HepG2 (cell line): ENCODE data around the gene XPOT. TPM values are rescaled to one million over a fixed set of nuclear protein-coding genes. Genes with fewer than 3 reads are reported as not detected.
A peak's percentile ranks its signal among the peaks of the same experiment; 100 is the strongest.

Source experiments
- ARID2 ChIP-seq: sonication (generic); formaldehyde crosslinking; IDR thresholded peaks from 2 replicates; pipeline ENCODE4 v1.8.1; 2022; ENCODE audit warnings: mild to moderate bottlenecking, missing genetic modification reagents, borderline replicate concordance
- CBX5 ChIP-seq: sonication (generic); formaldehyde crosslinking; IDR thresholded peaks from 2 replicates; pipeline ENCODE4 v1.4.0; 2020; ENCODE audit warnings: missing genetic modification reagents, borderline replicate concordance
- EED ChIP-seq: sonication (generic); formaldehyde crosslinking; IDR thresholded peaks from 2 replicates; pipeline ENCODE4 v1.5.0; 2020; ENCODE audit warnings: mild to moderate bottlenecking, missing genetic modification reagents
- HNRNPL ChIP-seq: fragments of 200-400 bp; formaldehyde crosslinking; IDR thresholded peaks from 2 replicates; pipeline ENCODE4 v1.6.1; 2017; ENCODE audit warnings: mild to moderate bottlenecking, low read depth, low read length
- KLF13 ChIP-seq: sonication (generic); formaldehyde crosslinking; IDR thresholded peaks from 2 replicates; pipeline ENCODE4 v1.4.0; 2020; ENCODE audit warnings: mild to moderate bottlenecking, missing genetic modification reagents
- ZNF569 ChIP-seq: sonication (generic); formaldehyde crosslinking; IDR thresholded peaks from 2 replicates; pipeline ENCODE4 v1.5.0; 2020; ENCODE audit warnings: mild to moderate bottlenecking, missing genetic modification reagents, moderate library complexity, borderline replicate concordance
- ZNF672 ChIP-seq: sonication (generic); formaldehyde crosslinking; IDR thresholded peaks from 2 replicates; pipeline ENCODE4 v1.8.1; 2022; ENCODE audit warnings: missing genetic modification reagents
- ZNF703 ChIP-seq: sonication (generic); formaldehyde crosslinking; IDR thresholded peaks from 2 replicates; pipeline ENCODE4 v1.5.1; 2020; ENCODE audit warnings: missing genetic modification reagents, mild to moderate bottlenecking, moderate library complexity, borderline replicate concordance
- polyA plus RNA-seq, 8 experiments: library from polyadenylated mRNA; depleted of rRNA in 3 of 8; stranded (reverse) in 7 of 8; unstranded in 1 of 8; fragments of >200 nt; fragmentation: Illumina TruSeq in 4 of 8; extraction: Trizol in 4 of 8; gene quantifications; 2 replicates each; pipeline versions ENCODE4 v1.2.1 to v1.2.3, GENCODE V29; 2011 to 2016; ENCODE audit warnings: low read depth in 4 of 8, missing spikeins in 1 of 8, mixed read lengths in 1 of 8; ENCODE audit not compliant: insufficient read depth in 1 of 8
- total RNA-seq, 5 experiments: library from RNA; depleted of rRNA; stranded (reverse); fragments of >200 nt; fragmentation: Illumina TruSeq; extraction: Trizol; gene quantifications; 2 replicates each; pipeline ENCODE4 v1.2.3, GENCODE V29; 2016; ENCODE audit warnings: low read depth in 1 of 5
- TF ChIP-seq, protein P1 (sequence below): sonication (generic); formaldehyde crosslinking; IDR thresholded peaks from 2 replicates; pipeline ENCODE4 v1.4.0; 2020; ENCODE audit warnings: missing genetic modification reagents
- TF ChIP-seq, protein P2 (sequence below): sonication (generic); formaldehyde crosslinking; IDR thresholded peaks from 2 replicates; pipeline ENCODE4 v1.5.1; 2020; ENCODE audit warnings: mild to moderate bottlenecking, moderate library complexity, missing genetic modification reagents
- TF ChIP-seq, protein P3 (sequence below): sonication (generic); formaldehyde crosslinking; IDR thresholded peaks from 2 replicates; pipeline ENCODE4 v1.5.0; 2020; ENCODE audit warnings: mild to moderate bottlenecking, missing genetic modification reagents
- TF ChIP-seq, protein P4 (sequence below): sonication (generic); formaldehyde crosslinking; IDR thresholded peaks from 2 replicates; pipeline ENCODE4 v1.8.1; 2023; ENCODE audit warnings: missing genetic modification reagents, inconsistent platforms, borderline replicate concordance
- TF ChIP-seq, protein P5 (sequence below): sonication (generic); formaldehyde crosslinking; IDR thresholded peaks from 2 replicates; pipeline ENCODE4 v1.5.0; 2020; ENCODE audit warnings: missing genetic modification reagents
- TF ChIP-seq, protein P6 (sequence below): sonication (generic); formaldehyde crosslinking; IDR thresholded peaks from 2 replicates; pipeline ENCODE4 v1.4.0; 2020; ENCODE audit warnings: missing genetic modification reagents

XPOT gene
- total and polyA plus RNA-seq, 2 of the 13 experiments (the other 11 are each of a cell fraction or from before 2014, with no cell fraction given), result 93.8 to 102 TPM

DNA sequence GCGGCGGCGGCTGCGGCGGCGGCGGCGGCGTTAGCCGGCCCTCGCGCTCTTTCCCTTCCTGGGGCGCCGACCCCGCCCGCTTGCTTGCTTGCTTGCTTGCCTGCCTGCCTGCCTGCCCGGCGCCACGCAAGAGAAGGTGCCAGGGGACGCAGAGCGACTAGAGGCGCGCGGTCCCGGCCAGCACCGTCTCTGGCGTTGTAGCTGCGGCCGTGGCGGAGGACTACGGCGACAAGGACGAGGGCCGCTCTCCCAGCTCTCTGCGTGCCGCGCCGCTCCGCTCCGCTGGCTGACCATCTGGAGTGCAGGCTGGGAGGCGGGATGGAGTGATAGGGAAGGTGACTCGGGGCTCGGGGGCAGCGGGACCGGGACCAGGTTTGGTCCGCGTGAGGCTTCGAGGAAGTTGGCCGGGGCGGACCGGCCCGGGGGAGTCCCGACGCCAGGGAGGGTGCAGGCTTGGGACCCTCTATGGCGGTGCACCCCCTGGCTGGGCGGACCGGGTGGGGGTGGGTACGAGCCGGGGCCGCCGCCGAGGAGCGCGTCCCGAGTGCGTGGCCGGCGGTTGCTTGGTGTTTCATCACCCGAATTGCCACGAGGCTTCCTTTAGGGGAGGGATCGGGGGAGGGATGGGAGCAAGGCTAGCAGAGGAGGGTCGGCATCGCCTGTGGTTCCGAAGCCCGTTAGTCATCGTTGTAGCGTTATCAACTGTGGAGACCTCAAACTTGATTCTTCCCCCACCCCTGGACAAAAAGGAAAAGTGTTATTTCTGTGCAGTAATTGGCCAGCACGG, 471 bp downstream of the XPOT start (continued):
- TF ChIP-seq, protein P1, sequence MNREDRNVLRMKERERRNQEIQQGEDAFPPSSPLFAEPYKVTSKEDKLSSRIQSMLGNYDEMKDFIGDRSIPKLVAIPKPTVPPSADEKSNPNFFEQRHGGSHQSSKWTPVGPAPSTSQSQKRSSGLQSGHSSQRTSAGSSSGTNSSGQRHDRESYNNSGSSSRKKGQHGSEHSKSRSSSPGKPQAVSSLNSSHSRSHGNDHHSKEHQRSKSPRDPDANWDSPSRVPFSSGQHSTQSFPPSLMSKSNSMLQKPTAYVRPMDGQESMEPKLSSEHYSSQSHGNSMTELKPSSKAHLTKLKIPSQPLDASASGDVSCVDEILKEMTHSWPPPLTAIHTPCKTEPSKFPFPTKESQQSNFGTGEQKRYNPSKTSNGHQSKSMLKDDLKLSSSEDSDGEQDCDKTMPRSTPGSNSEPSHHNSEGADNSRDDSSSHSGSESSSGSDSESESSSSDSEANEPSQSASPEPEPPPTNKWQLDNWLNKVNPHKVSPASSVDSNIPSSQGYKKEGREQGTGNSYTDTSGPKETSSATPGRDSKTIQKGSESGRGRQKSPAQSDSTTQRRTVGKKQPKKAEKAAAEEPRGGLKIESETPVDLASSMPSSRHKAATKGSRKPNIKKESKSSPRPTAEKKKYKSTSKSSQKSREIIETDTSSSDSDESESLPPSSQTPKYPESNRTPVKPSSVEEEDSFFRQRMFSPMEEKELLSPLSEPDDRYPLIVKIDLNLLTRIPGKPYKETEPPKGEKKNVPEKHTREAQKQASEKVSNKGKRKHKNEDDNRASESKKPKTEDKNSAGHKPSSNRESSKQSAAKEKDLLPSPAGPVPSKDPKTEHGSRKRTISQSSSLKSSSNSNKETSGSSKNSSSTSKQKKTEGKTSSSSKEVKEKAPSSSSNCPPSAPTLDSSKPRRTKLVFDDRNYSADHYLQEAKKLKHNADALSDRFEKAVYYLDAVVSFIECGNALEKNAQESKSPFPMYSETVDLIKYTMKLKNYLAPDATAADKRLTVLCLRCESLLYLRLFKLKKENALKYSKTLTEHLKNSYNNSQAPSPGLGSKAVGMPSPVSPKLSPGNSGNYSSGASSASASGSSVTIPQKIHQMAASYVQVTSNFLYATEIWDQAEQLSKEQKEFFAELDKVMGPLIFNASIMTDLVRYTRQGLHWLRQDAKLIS (CRISPR knock-in tag), result peak; percentile 34; the same call in 1 of the 2 replicates
- TF ChIP-seq CBX5 (peak; percentile 19), ARID2 (peak; percentile 83; the same call in 1 of the 2 replicates), ZNF569 (CRISPR knock-in tag) (no peak), HNRNPL (0 out of 2 replicates have a peak, but pooled peaks have one; percentile 32), KLF13 (0 out of 2 replicates have a peak, but pooled peaks have one; percentile 36), ZNF703 (CRISPR knock-in tag) (peak; percentile 31; the same call in 1 of the 2 replicates), EED (CRISPR knock-in tag) (no peak), ZNF672 (no peak)
- TF ChIP-seq, protein P2, sequence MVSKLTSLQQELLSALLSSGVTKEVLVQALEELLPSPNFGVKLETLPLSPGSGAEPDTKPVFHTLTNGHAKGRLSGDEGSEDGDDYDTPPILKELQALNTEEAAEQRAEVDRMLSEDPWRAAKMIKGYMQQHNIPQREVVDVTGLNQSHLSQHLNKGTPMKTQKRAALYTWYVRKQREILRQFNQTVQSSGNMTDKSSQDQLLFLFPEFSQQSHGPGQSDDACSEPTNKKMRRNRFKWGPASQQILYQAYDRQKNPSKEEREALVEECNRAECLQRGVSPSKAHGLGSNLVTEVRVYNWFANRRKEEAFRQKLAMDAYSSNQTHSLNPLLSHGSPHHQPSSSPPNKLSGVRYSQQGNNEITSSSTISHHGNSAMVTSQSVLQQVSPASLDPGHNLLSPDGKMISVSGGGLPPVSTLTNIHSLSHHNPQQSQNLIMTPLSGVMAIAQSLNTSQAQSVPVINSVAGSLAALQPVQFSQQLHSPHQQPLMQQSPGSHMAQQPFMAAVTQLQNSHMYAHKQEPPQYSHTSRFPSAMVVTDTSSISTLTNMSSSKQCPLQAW (CRISPR knock-in tag), result no peak; the same call in 1 of the 2 replicates
- TF ChIP-seq, protein P3, sequence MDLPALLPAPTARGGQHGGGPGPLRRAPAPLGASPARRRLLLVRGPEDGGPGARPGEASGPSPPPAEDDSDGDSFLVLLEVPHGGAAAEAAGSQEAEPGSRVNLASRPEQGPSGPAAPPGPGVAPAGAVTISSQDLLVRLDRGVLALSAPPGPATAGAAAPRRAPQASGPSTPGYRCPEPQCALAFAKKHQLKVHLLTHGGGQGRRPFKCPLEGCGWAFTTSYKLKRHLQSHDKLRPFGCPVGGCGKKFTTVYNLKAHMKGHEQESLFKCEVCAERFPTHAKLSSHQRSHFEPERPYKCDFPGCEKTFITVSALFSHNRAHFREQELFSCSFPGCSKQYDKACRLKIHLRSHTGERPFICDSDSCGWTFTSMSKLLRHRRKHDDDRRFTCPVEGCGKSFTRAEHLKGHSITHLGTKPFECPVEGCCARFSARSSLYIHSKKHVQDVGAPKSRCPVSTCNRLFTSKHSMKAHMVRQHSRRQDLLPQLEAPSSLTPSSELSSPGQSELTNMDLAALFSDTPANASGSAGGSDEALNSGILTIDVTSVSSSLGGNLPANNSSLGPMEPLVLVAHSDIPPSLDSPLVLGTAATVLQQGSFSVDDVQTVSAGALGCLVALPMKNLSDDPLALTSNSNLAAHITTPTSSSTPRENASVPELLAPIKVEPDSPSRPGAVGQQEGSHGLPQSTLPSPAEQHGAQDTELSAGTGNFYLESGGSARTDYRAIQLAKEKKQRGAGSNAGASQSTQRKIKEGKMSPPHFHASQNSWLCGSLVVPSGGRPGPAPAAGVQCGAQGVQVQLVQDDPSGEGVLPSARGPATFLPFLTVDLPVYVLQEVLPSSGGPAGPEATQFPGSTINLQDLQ (CRISPR knock-in tag), result no peak
- TF ChIP-seq, protein P4, sequence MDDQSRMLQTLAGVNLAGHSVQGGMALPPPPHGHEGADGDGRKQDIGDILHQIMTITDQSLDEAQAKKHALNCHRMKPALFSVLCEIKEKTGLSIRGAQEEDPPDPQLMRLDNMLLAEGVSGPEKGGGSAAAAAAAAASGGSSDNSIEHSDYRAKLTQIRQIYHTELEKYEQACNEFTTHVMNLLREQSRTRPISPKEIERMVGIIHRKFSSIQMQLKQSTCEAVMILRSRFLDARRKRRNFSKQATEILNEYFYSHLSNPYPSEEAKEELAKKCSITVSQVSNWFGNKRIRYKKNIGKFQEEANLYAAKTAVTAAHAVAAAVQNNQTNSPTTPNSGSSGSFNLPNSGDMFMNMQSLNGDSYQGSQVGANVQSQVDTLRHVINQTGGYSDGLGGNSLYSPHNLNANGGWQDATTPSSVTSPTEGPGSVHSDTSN, result no peak
- TF ChIP-seq, protein P5, sequence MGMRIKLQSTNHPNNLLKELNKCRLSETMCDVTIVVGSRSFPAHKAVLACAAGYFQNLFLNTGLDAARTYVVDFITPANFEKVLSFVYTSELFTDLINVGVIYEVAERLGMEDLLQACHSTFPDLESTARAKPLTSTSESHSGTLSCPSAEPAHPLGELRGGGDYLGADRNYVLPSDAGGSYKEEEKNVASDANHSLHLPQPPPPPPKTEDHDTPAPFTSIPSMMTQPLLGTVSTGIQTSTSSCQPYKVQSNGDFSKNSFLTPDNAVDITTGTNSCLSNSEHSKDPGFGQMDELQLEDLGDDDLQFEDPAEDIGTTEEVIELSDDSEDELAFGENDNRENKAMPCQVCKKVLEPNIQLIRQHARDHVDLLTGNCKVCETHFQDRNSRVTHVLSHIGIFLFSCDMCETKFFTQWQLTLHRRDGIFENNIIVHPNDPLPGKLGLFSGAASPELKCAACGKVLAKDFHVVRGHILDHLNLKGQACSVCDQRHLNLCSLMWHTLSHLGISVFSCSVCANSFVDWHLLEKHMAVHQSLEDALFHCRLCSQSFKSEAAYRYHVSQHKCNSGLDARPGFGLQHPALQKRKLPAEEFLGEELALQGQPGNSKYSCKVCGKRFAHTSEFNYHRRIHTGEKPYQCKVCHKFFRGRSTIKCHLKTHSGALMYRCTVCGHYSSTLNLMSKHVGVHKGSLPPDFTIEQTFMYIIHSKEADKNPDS (CRISPR knock-in tag), result no peak
- TF ChIP-seq, protein P6, sequence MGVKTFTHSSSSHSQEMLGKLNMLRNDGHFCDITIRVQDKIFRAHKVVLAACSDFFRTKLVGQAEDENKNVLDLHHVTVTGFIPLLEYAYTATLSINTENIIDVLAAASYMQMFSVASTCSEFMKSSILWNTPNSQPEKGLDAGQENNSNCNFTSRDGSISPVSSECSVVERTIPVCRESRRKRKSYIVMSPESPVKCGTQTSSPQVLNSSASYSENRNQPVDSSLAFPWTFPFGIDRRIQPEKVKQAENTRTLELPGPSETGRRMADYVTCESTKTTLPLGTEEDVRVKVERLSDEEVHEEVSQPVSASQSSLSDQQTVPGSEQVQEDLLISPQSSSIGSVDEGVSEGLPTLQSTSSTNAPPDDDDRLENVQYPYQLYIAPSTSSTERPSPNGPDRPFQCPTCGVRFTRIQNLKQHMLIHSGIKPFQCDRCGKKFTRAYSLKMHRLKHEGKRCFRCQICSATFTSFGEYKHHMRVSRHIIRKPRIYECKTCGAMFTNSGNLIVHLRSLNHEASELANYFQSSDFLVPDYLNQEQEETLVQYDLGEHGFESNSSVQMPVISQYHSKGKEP (CRISPR knock-in tag), result no peak
